Measurements from ENCODE around the gene BTG2.

- TF ChIP-seq CTCF (IDR thresholded peaks at IDR 0.05; ENCODE audit: insufficient read depth, low read length, poor library complexity, severe bottlenecking) (no peak), EZH2phosphoT487 (conservative IDR thresholded peaks at IDR 0.05; ENCODE audit: low read length) (no peak)
Measured at GRCh38 chr1:203306965-203307541, 1.7 kb downstream of the BTG2 start.
